Natural killer cell (primary cell): ENCODE measurements around the gene ZNF764. TPM values are rescaled to one million over a fixed set of nuclear protein-coding genes. Genes with fewer than 3 reads are reported as not detected.

Source experiments
- ATAC-seq, 3 donors: fragments of 150-1000 bp in 2 of 3; fragments of 200-7000 bp in 1 of 3; cut with Tn5 transposase; 1 replicate in 1 of 3; 2 replicates in 2 of 3; pipeline ENCODE4 v1.10.0; 2021; ENCODE audit warnings: mild to moderate bottlenecking in 2 of 3, moderate library complexity in 2 of 3
- DNase-seq, 2 donors: peaks; one replicate each; pipeline versions ENCODE4 v3.0.0 to v3.0.0-alpha.2; 2013 to 2021; ENCODE audit warnings: mixed read lengths in 1 of 2
- H3K27ac ChIP-seq: one replicate; pipeline ENCODE4 v1.5.1; 2013; ENCODE audit warnings: mild to moderate bottlenecking, low read length
- H3K27me3 ChIP-seq: one replicate; pipeline ENCODE4 v1.6.1; 2013; ENCODE audit warnings: low read length; ENCODE audit not compliant: control insufficient read depth, insufficient read depth
- H3K36me3 ChIP-seq: one replicate; pipeline ENCODE4 v1.6.1; 2013; ENCODE audit warnings: low read length; ENCODE audit not compliant: control insufficient read depth, insufficient read depth
- H3K4me1 ChIP-seq: one replicate; pipeline ENCODE4 v1.6.1; 2013; ENCODE audit warnings: low read length; ENCODE audit not compliant: control insufficient read depth, insufficient read depth
- H3K4me3 ChIP-seq: one replicate; pipeline ENCODE4 v1.5.1; 2013; ENCODE audit warnings: low read length
- H3K9me3 ChIP-seq: one replicate; pipeline ENCODE4 v1.6.1; 2013; ENCODE audit warnings: low read length; ENCODE audit not compliant: control insufficient read depth, insufficient read depth
- H3K27ac Mint-ChIP-seq, 2 donors: one replicate each; pipeline ENCODE4 v1.8.0; 2022; ENCODE audit warnings: mild to moderate bottlenecking in 2 of 2, mixed read lengths in 2 of 2, moderate library complexity in 1 of 2
- H3K27me3 Mint-ChIP-seq, 2 donors: one replicate each; pipeline ENCODE4 v1.8.0; 2022; ENCODE audit warnings: low read depth in 2 of 2, mixed read lengths in 2 of 2
- H3K36me3 Mint-ChIP-seq: one replicate; pipeline ENCODE4 v1.8.0; 2022; ENCODE audit warnings: mixed read lengths
- H3K4me1 Mint-ChIP-seq, 2 donors: one replicate each; pipeline ENCODE4 v1.8.0; 2022; ENCODE audit warnings: mixed read lengths in 2 of 2
- H3K4me3 Mint-ChIP-seq: one replicate; pipeline ENCODE4 v1.8.0; 2022; ENCODE audit warnings: mild to moderate bottlenecking, moderate library complexity, mixed read lengths
- H3K9me3 Mint-ChIP-seq, 2 donors: one replicate each; pipeline ENCODE4 v1.8.0; 2022; ENCODE audit warnings: mixed read lengths in 2 of 2
- WGBS: methylation state at CpG from one replicate; pipeline ENCODE4 v1.1.7; 2013; ENCODE audit warnings: missing lambda C conversion rate; ENCODE audit not compliant: insufficient coverage; 5-methylcytosine and 5-hydroxymethylcytosine counted together
- intact Hi-C: fragments of 100-400 bp; cut with micrococcal nuclease; formaldehyde crosslinking; loops from one replicate; pipeline ENCODE4 v1.14.2; 2022
- total RNA-seq, 4 donors: library from RNA; stranded (reverse); fragments of 120-200 nt in 1 of 4; gene quantifications; one replicate each; pipeline versions ENCODE4 v1.2.3 to v1.2.4, GENCODE V29; 2013 to 2022
- TF ChIP-seq, protein P1 (sequence below): fragments of 200-600 bp; IDR thresholded peaks from one replicate; pipeline ENCODE4 v1.8.0; 2022; ENCODE audit warnings: antibody characterized with exemption

The ZNF764 gene
- total RNA-seq, 3 donors from 2014 or later (not counting 1 experiment from before 2014, with no cell fraction given): 9.6 to 13.0 (median 11.7) TPM

GRCh38 chr16:30566531-30566930 is 8.4 kb upstream of the ZNF764 start:
- H3K4me3 ChIP-seq: no peak overlapping the region
- peaks cover 16 to 18% of the 10 kb centered on the region in 2 donors for H3K4me1 Mint-ChIP-seq
- H3K36me3 ChIP-seq: no peaks in the 10 kb centered on the region
- H3K4me1 ChIP-seq: peaks cover 39% of the 10 kb centered on the region
- TF ChIP-seq, protein P1, sequence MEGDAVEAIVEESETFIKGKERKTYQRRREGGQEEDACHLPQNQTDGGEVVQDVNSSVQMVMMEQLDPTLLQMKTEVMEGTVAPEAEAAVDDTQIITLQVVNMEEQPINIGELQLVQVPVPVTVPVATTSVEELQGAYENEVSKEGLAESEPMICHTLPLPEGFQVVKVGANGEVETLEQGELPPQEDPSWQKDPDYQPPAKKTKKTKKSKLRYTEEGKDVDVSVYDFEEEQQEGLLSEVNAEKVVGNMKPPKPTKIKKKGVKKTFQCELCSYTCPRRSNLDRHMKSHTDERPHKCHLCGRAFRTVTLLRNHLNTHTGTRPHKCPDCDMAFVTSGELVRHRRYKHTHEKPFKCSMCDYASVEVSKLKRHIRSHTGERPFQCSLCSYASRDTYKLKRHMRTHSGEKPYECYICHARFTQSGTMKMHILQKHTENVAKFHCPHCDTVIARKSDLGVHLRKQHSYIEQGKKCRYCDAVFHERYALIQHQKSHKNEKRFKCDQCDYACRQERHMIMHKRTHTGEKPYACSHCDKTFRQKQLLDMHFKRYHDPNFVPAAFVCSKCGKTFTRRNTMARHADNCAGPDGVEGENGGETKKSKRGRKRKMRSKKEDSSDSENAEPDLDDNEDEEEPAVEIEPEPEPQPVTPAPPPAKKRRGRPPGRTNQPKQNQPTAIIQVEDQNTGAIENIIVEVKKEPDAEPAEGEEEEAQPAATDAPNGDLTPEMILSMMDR: no peak
- H3K9me3 Mint-ChIP-seq: no peaks in the 10 kb centered on the region
- peaks cover 0 to under 1% of the 10 kb centered on the region in 2 donors for H3K27me3 Mint-ChIP-seq
- WGBS: 92% methylated on average over 4 of the region's 4 CpGs
- no peaks in the 10 kb centered on the region for H3K36me3 Mint-ChIP-seq
- DNase-seq: no peak
- peak overlapping the region in 1 of 2 donors; percentile 94 for H3K27ac Mint-ChIP-seq
- ATAC-seq: no peak
- H3K9me3 ChIP-seq: no peaks in the 10 kb centered on the region
- intact Hi-C loops: no loop called here
- no peaks in the 10 kb centered on the region for H3K27me3 ChIP-seq
- no peak overlapping the region for H3K4me3 Mint-ChIP-seq
- no peak overlapping the region for H3K27ac ChIP-seq

DNA sequence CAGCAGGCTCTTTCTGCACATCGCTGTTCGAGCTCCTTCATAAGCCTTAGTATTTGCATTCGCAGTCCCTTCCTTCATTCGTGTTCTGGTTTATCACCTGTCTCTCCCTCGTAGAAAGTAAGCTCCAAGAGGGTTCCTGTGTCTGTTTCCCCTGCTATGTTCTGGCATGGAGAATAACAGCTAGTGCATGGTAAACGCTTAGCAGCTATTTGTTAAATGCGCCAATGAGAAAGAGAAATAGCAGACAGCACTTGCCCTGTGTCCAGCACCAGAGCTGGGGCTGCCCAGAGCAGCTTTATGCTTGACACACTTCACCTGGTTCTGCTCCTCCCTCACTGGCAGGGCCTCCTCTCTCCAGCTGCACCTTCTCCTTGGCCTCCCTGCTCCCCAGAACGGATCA is 7.8 kb upstream of the ZNF764 start:
- peaks cover 41% of the 10 kb centered on the region for H3K4me1 ChIP-seq
- no peak overlapping the region for H3K4me3 Mint-ChIP-seq
- intact Hi-C loops: no loop called here

DNA sequence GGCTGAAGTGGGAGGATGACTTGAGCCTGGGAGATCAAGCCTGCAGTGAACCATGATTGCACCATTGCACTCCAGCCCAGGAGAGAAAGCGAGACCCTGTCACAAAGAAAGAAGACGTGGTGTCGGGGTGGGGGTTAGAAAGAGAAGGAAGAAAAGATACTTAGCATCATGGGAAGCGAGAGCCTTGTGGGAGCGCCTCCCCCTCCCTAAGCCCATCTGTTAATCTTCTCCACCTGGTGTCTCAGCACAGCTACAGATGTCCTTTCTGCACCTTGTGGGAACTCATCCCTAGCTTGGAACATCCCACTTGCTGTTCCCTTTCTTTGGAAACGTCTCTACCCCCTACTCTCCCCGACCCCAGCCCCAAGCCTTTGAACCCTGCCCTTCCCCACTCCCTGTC is 7.4 kb upstream of the ZNF764 start:
- TF ChIP-seq, protein P1: no peak
- no peaks in the 10 kb centered on the region for H3K9me3 ChIP-seq
- Mint-ChIP-seq H3K36me3 (no peaks in the 10 kb centered on the region), H3K4me1 (peaks cover 19 to 21% of the 10 kb centered on the region in 2 donors), H3K27me3 (peaks cover 0 to 4% of the 10 kb centered on the region in 2 donors), H3K27ac (no peak overlapping the region), H3K9me3 (no peaks in the 10 kb centered on the region), H3K4me3 (no peak overlapping the region)
- H3K36me3 ChIP-seq: no peaks in the 10 kb centered on the region
- no peak overlapping the region for H3K27ac ChIP-seq
- WGBS: 75% methylated on average over 7 of the region's 7 CpGs
- ATAC-seq (no peak), DNase-seq (no peak)
- intact Hi-C loops: no loop called here
- no peak overlapping the region for H3K4me3 ChIP-seq
- no peaks in the 10 kb centered on the region for H3K27me3 ChIP-seq
- peaks cover 39% of the 10 kb centered on the region for H3K4me1 ChIP-seq

More for the DNA sequence above, 7.8 kb upstream of the ZNF764 start:
- DNase-seq (no peak), ATAC-seq (no peak)
- no peaks in the 10 kb centered on the region for H3K36me3 Mint-ChIP-seq
- TF ChIP-seq, protein P1: no peak
- peaks cover 0 to 4% of the 10 kb centered on the region in 2 donors for H3K27me3 Mint-ChIP-seq
- Histone ChIP-seq H3K27me3 (no peaks in the 10 kb centered on the region), H3K27ac (no peak overlapping the region), H3K4me3 (no peak overlapping the region), H3K9me3 (no peaks in the 10 kb centered on the region), H3K36me3 (no peaks in the 10 kb centered on the region)
- H3K4me1 Mint-ChIP-seq: peaks cover 19 to 22% of the 10 kb centered on the region in 2 donors
- peak overlapping the region in 1 of 2 donors; percentile 36 for H3K27ac Mint-ChIP-seq
- WGBS: 89% methylated on average over 8 of the region's 8 CpGs
- H3K9me3 Mint-ChIP-seq: no peaks in the 10 kb centered on the region

DNA sequence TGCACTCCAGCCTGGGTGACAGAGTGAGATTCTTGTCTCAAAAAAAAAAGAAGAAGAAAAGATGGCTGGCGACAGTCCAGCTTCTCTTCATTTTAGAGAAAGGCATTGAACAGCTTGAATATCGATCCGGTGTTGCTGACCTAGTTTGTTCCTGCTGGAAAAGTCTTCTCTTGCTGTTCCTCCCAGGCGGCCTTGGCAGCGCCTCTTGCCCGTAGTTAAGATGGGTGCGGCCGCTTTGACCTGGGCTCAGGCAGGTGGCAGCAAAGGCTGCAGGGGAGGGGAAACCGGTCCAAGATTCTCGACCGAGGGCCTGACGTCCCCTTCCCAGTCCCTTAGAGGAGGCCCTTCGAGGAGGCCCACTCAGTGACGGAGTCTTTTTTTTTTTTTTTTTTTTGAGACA is 3.8 kb upstream of the ZNF764 start:
- 97% methylated on average over 14 of the region's 14 CpGs for WGBS
- Histone ChIP-seq H3K9me3 (no peaks in the 10 kb centered on the region), H3K27me3 (no peaks in the 10 kb centered on the region), H3K27ac (peak overlapping the region; percentile 76), H3K36me3 (no peaks in the 10 kb centered on the region), H3K4me1 (peaks cover 30% of the 10 kb centered on the region), H3K4me3 (peak overlapping the region; percentile 54)
- peaks cover 25 to 28% of the 10 kb centered on the region in 2 donors for H3K4me1 Mint-ChIP-seq
- H3K4me3 Mint-ChIP-seq: peak overlapping the region; percentile 93
- H3K9me3 Mint-ChIP-seq: no peaks in the 10 kb centered on the region
- TF ChIP-seq, protein P1: no peak
- H3K27me3 Mint-ChIP-seq: peaks cover 0 to 4% of the 10 kb centered on the region in 2 donors
- DNase-seq (no peak), ATAC-seq (no peak)
- peak overlapping the region; percentile 89 to 92 for H3K27ac Mint-ChIP-seq
- H3K36me3 Mint-ChIP-seq: no peaks in the 10 kb centered on the region
- intact Hi-C loops: no loop called here
